GM19193 (cell line): Measurements from ENCODE around the gene PTER.

Experiments
- POLR2A ChIP-seq: IDR thresholded peaks from 4 replicates; pipeline ENCODE4 v1.6.1; 2011; ENCODE audit not compliant: insufficient read depth, insufficient read length; ENCODE audit errors: extremely low read depth

PTER gene

GRCh38 chr10:16493884-16494536 lies 57.2 kb downstream of the PTER start:
- TF ChIP-seq POLR2A = no peak

- no peak for TF ChIP-seq POLR2A
These were observed 61.1 kb downstream of the PTER start for GRCh38 chr10:16497911-16498310.

GRCh38 chr10:16505161-16505560 lies 68.4 kb downstream of the PTER start:
- no peak for TF ChIP-seq POLR2A

- TF ChIP-seq POLR2A = no peak
These were observed 73.2 kb downstream of the PTER start for GRCh38 chr10:16509996-16510395.

- TF ChIP-seq POLR2A = no peak
These were observed 74.0 kb downstream of the PTER start for GRCh38 chr10:16510843-16511242.

- TF ChIP-seq POLR2A = no peak
These were observed 82.0 kb downstream of the PTER start for GRCh38 chr10:16518822-16519221.

- TF ChIP-seq POLR2A = no peak
These were observed 82.6 kb downstream of the PTER start for GRCh38 chr10:16519250-16519907.

GRCh38 chr10:16519908-16520861 lies 83.4 kb downstream of the PTER start:
- no peak for TF ChIP-seq POLR2A

- no peak for TF ChIP-seq POLR2A
These were observed 84.1 kb downstream of the PTER start for GRCh38 chr10:16520900-16521299.

GRCh38 chr10:16521311-16522016 lies 84.7 kb downstream of the PTER start, which contains the start of gene C1QL3:
Gene C1QL3, minus strand, starts transcription at chr10:16521879. Its CDS starts 814 bp downstream, at chr10:16521065.
- no peak for TF ChIP-seq POLR2A

- TF ChIP-seq POLR2A = no peak
These were observed 90.6 kb downstream of the PTER start for GRCh38 chr10:16527452-16527851.

- TF ChIP-seq POLR2A = no peak
These were observed 93.0 kb downstream of the PTER start for GRCh38 chr10:16529853-16530252.

- no peak for TF ChIP-seq POLR2A
These were observed 99.3 kb downstream of the PTER start for GRCh38 chr10:16536155-16536554.

- TF ChIP-seq POLR2A = no peak
These were observed 107.3 kb downstream of the PTER start for GRCh38 chr10:16544099-16544498.

- no peak for TF ChIP-seq POLR2A
These were observed 107.8 kb downstream of the PTER start for GRCh38 chr10:16544591-16544990.
